Cerebellar cortex (tissue), 1 donor: ENCODE measurements around the gene RPL3.
A peak's percentile ranks its signal among the peaks of the same experiment; 100 is the strongest.

Experiments
- DNase-seq: peaks from one replicate; pipeline ENCODE4 v3.0.0-alpha.2; 2015; ENCODE audit warnings: low spot score

RPL3 gene

GRCh38 chr22:39319284-39320022 is at the start of gene RPL3:
Gene RPL3, minus strand, starts transcription at chr22:39319623. Its CDS starts 26 bp downstream, at chr22:39319597.
- peak; percentile 98 for DNase-seq

- DNase-seq, result no peak
Measured at GRCh38 chr22:39369186-39369585, 49.8 kb upstream of the RPL3 start.

GRCh38 chr22:39368461-39368911 is 49.1 kb upstream of the RPL3 start:
- no peak for DNase-seq

- no peak for DNase-seq
Measured at GRCh38 chr22:39367035-39367434, 47.6 kb upstream of the RPL3 start.

GRCh38 chr22:39365492-39365780 is 46.0 kb upstream of the RPL3 start:
- no peak for DNase-seq

GRCh38 chr22:39364714-39365491 is 45.5 kb upstream of the RPL3 start:
- DNase-seq, result peak; percentile 91

- no peak for DNase-seq
Measured at GRCh38 chr22:39363751-39364515, 44.5 kb upstream of the RPL3 start.

GRCh38 chr22:39362932-39363331 is 43.5 kb upstream of the RPL3 start:
- DNase-seq, result no peak

GRCh38 chr22:39362271-39362670 is 42.8 kb upstream of the RPL3 start:
- no peak for DNase-seq

GRCh38 chr22:39361496-39361895 is 42.1 kb upstream of the RPL3 start:
- peak; percentile 3 for DNase-seq

GRCh38 chr22:39360674-39361413 is 41.4 kb upstream of the RPL3 start:
- peak; percentile 69 for DNase-seq

GRCh38 chr22:39360242-39360641 is 40.8 kb upstream of the RPL3 start:
- DNase-seq, result no peak

- peak; percentile 43 for DNase-seq
Measured at GRCh38 chr22:39359659-39360195, 40.3 kb upstream of the RPL3 start.

- peak; percentile 71 for DNase-seq
Measured at GRCh38 chr22:39358197-39358596, 38.8 kb upstream of the RPL3 start.

GRCh38 chr22:39357110-39358108 is 38.0 kb upstream of the RPL3 start:
- DNase-seq, result peak; percentile 17

GRCh38 chr22:39356464-39356863 is 37.0 kb upstream of the RPL3 start:
- DNase-seq, result peak; percentile 97

GRCh38 chr22:39355805-39356204 is 36.4 kb upstream of the RPL3 start:
- DNase-seq, result peak; percentile 3

- DNase-seq, result peak; percentile 37
Measured at GRCh38 chr22:39355080-39355479, 35.7 kb upstream of the RPL3 start.

- DNase-seq, result no peak
Measured at GRCh38 chr22:39353346-39353745, 33.9 kb upstream of the RPL3 start.

- no peak for DNase-seq
Measured at GRCh38 chr22:39352306-39352891, 33.0 kb upstream of the RPL3 start.
